Heart left ventricle (tissue), 13 donors: ENCODE measurements around the gene SH3PXD2A.
"Not testable (repeated sequence)": the region's sequence is repeated elsewhere in the genome, so short reads cannot be mapped to it uniquely, and the experiment has no call there.

Experiments used
- CTCF ChIP-seq, 12 donors: fragments of 200-600 bp; sonication (generic) in 4 of 12; IDR thresholded peaks; one replicate each; pipeline versions ENCODE4 v1.5.0 to v1.8.0; 2018 to 2022; ENCODE audit warnings: antibody characterized with exemption in 12 of 12, mild to moderate bottlenecking in 5 of 12
- POLR2A ChIP-seq, 2 donors: fragments of 450-650 bp; IDR thresholded peaks; one replicate each; pipeline ENCODE4 v1.6.1; 2017; ENCODE audit warnings: antibody characterized with exemption in 2 of 2, mild to moderate bottlenecking in 2 of 2, moderate library complexity in 2 of 2
- donor health status: ischemic (EF 13 %, LVEDD 7.1; RV severe dilation, severe dysfunction).
- donor health status: DM: no; HTN: yes; CAD: no.
- donor health status: DM: no; HTN: no; CAD: no.
- donor health status: ischemic (EF 25% LVEDD 6.9; RV normal size, moderate dysfunction).
- donor health status: ischemic (EF 25% LVEDD 5.7; RV mildly dilated, moderate dysfunction).
- donor health status: ischemic (EF 35%, LVEDD 5.7; RV mildly dilated, moderate dysfunction).
- donor health status: nonischemic (EF 11% LVEDD 7.7; RV severe dilation, severe dysfunction).
- donor health status: DM: yes; HTN: yes; CAD: no.
- donor health status: PGD.
- donor health status: ischemic (EF 29% LVEDD 5.4; RV normal size, mild dysfunction).
- donor health status: nonischemic (EF 23%, LVEDD 6.1; RV moderate dilation, normal function).

- TF ChIP-seq CTCF, POLR2A (IDR thresholded peaks at IDR 0.05): not testable (repeated sequence)
Measured at GRCh38 chr10:103606097-103606438, 249.3 kb downstream of the SH3PXD2A start.
